ENCODE results near the gene PKIB. TPM values are rescaled to one million over a fixed set of nuclear protein-coding genes. Genes with fewer than 3 reads are reported as not detected.
"Not testable (repeated sequence)": the region's sequence is repeated elsewhere in the genome, so short reads cannot be mapped to it uniquely, and the experiment has no call there.

Gene PKIB
- total RNA-seq, 1 experiment from 2014 or later = 29.1 TPM

GRCh38 chr6:122710908-122711635 lies 100.9 kb downstream of the PKIB start:
- no peak for DNase-seq (ENCODE audit: low read depth)

DNA sequence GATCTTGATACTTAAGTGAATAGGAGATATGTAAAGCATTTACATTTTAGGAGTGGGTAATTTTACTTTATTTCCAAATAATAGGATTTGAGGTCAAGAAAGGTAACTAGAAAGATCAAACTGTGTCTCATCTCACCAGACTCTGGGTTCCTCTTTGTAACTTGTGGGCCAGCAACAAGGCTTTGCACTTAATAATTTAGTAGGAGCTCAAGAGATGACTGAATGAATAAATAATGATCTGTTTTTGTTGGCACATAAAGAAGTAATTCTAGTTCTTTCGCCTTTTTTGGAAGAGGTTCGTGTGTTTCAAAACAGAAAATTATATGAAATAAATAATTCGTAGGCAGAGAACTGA lies 101.9 kb downstream of the PKIB start:
- no peak for DNase-seq (ENCODE audit: low read depth)

DNA sequence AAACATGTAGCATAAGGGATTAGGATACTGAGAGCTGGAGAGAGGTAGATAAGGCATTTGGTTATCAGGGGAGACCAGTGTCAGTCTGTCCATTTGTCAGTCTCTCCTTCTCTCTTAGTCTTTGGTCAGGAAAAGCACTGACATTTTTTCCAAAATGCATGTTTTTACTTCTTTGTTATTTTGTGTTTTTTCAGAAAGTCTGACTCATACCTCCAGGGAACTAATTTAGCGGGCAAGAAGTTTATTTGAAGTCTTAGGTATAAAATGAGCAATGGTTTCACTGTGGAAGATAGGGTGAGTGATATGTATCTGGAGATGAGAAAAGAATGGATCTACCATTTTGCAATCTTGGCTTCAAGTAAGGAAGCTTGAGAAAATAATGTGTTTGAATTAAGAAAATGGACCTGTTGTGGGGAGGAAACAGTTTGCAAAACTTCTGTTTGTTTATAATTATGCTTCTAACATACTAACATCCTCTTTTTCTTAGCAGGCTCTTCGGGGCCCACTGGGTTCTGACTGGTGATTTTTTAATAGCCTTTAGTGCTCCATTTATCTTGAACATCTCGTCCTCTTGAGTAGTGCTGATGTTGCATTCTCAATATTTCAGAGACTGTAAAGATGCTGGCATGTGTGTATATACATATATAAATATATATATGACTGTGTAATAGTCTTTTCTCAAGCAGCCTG lies 102.4 kb downstream of the PKIB start:
- DNase-seq (ENCODE audit: low read depth) = no peak

DNA sequence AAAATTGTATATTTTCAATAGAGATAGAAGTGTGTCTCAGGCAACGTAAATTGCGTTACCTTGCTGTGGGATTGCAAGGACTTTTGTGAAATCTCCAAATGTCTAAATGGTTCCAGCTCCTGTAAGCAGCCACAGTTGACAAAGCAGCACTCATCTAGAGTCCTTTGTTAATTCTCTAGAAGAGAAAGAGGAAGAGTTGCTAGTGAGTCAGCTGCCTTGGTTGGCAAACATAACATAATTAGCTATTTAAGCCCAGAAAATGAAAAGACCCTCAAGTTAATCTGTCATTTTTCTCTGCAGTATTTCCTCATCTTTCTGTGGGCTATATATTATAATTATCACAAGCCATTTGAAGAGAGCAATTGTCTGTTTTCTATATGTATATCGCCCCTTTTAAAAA lies 102.9 kb downstream of the PKIB start:
- no peak for DNase-seq (ENCODE audit: low read depth)

- no peak for DNase-seq (ENCODE audit: low read depth)
Measured at GRCh38 chr6:122714059-122714458, 103.9 kb downstream of the PKIB start.

DNA sequence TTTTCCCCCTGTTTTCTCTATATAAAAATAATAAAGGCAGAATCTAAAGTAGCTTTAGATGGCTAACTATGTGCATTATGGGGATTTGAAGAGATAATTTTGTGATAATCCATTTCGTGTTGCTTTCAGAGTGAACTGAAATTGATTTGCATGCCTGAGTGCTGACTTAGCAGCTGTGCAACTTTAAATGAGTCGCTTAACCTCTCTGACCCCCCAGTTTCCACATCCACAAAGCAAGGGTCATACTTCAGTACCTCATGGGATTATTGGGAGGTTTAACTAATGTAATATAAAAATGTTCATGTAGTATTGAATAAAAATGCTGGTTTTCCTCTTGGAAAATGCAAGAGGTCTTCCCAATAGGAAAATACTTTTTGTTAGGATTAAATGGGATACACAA lies 105.5 kb downstream of the PKIB start:
- DNase-seq (ENCODE audit: low read depth) = no peak

- DNase-seq (ENCODE audit: low read depth) = no peak
Measured at GRCh38 chr6:122717350-122717749, 107.1 kb downstream of the PKIB start.

GRCh38 chr6:122718616-122719015 lies 108.4 kb downstream of the PKIB start:
- no peak for DNase-seq (ENCODE audit: low read depth)

- no peak for DNase-seq (ENCODE audit: low read depth)
Measured at GRCh38 chr6:122719176-122719575, 109.0 kb downstream of the PKIB start.

DNA sequence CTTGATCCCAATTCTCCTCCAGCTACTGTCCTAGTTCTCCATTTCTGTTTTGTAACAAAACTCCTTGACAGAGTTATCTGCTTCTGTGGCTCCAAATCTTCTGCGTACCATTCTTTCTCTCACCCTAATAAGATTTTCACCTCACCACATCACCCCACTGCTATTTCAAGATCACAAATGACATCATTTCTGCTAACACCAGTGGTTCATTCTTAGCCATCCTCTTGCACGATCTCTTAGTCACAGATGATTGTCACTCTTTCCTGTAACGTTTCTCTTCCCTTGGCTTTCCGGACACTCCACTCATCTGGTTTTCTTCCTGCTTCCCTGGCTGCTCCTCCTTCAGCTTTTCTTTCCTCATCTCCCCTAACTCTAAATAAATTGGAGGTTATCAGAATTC lies 112.5 kb downstream of the PKIB start:
- peak; percentile 16 for DNase-seq (ENCODE audit: low read depth)

GRCh38 chr6:122726649-122727048 lies 116.4 kb downstream of the PKIB start:
- DNase-seq (ENCODE audit: low read depth) = peak; percentile 14

DNA sequence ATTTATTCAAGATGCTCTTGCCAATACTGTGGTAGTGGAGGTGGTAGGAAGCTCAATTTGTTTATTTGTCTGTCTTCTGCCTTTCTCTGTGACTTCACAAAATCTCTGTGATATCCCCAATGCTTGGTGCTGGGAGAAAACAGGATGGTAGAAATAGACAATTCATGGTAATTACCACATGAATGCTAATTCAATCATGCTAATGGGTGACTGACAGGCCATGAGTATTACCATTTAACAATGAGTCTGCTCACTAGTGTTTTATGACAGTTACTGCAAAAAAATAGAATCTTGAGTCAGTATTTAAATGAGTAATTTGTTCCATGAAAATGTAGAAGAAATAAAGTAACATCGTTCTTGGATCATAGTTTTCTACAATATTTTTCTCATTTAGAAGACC lies 117.0 kb downstream of the PKIB start:
- no peak for DNase-seq (ENCODE audit: low read depth)

DNA sequence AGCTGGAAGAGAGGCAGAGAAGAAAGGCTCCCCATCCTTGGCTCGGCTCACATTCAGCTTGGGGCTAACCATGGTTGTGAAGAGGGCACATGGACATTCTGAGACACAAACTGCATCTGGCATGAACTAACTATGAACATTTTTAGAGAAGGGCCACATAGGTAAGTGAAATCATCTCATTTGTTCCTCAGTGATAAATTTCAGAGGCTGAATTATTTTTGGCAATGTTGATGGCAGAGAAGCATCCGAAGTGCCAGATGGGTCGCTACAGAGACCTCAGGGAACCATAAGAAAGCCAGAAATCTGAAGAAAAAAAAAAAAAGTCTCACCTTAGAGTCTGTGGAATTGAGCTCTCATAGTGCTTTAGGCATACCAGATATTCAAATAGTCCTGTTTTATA lies 120.1 kb downstream of the PKIB start:
- DNase-seq (ENCODE audit: low read depth) = no peak

DNA sequence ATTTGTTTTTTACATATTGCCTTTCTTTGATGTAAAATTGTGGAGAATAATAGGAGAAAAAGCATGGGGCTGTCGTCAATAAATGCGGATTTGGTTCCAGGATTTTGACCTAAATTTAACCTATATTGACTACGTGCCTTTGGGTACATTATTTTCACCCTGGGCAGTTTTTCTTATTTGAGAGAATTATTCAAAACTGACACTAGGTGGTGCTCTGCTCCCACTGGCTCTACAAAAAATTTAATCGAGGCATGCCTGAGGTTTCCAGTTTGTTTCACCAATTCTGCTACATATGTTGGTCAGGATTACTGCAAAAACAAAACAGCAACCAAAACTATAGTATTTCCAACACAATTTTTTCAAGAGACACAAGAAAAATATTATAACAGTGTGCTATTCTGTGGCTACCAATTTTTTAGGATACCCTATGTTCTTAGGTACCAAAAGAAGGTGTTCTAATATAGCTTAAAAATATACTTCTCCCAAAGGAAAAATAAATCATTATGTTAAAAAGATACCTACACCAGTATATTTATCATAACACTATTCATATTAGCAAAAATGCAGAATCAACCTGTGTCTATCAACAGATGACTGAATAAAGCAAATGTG lies 120.7 kb downstream of the PKIB start:
- peak; percentile 17 for DNase-seq (ENCODE audit: low read depth)

- no peak for DNase-seq (ENCODE audit: low read depth)
Measured at GRCh38 chr6:122733259-122733658, 123.1 kb downstream of the PKIB start.

DNA sequence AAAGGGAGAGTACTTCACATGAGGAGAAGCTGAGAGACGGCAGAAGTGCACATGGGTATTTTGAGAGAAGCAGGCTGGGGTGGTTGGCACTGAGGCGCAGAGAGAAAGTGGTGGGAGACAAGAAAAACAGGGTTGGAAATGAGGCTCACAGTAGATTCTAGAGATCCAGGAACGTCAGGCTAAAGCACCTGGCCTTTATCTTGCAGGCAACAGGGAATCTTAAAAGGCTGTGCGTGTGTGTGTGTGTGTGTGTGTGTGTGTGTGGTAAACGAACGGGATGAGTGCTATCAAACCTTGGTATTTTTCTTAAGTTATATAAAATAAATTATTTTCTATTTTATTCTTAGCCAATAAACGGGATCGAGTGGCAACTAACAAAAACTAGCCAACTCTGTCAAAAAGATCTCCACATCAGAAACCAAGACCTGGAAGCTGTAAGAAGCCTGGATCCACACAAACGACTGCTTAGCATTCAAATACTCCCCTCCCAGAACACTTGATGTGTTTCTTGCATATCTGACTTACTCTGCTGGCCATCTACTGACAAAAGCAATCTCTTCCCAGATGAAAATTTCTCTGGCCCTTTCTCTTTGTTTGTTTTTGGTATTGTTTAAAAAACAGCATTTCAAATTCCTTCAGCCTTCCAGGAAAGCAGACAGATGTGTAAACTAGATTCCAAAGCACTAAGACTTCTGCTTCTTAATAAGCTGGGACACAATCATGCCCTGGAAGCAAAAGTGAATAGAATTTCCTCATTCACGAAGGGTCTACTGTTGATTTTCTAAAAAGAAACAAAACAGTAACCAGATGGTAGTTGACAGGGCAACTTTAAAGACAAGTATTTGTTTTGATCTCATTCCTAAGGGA lies 124.6 kb downstream of the PKIB start:
- no peak for DNase-seq (ENCODE audit: low read depth)

DNA sequence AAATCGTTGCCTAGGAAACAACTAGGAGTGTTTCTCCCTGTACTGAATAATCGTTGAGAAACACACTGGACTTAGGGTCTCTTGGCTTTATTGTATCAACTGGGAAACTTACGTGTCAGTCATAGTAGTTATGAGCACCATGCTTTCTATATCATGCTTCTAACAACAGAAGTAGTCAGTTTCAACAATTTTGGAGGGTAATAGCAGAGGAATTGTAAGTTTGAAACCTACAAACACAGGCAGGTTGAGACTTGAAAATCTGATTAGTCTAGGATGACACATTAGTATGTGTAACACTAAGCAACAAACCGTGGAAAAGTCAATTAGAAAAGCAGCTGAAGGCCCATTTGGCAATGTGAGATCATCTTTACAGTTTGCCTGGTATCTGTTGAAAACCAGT lies 125.4 kb downstream of the PKIB start:
- no peak for DNase-seq (ENCODE audit: low read depth)

- no peak for DNase-seq (ENCODE audit: low read depth)
Measured at GRCh38 chr6:122736163-122736562, 126.0 kb downstream of the PKIB start.

- DNase-seq (ENCODE audit: low read depth) = no peak
Measured at GRCh38 chr6:122736616-122737015, 126.4 kb downstream of the PKIB start.

DNA sequence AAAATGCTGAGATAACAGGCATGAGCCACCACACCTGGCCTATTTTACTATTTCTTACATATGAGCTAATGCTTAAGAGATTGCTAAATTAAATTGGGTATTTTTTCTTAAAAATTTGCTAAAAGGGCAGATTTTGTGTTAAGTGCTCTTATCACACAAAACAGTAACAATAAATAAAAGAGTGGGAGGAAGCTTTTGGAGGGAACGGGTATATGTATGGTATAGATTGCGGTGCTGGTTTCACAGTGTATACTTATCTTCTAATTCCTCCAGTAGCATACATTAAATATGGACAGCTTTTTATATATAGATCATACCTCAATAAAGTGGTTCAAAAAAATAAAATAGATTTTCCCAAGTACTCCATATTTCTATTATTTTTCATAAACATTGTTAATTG lies 129.9 kb downstream of the PKIB start:
- DNase-seq (ENCODE audit: low read depth) = no peak

DNA sequence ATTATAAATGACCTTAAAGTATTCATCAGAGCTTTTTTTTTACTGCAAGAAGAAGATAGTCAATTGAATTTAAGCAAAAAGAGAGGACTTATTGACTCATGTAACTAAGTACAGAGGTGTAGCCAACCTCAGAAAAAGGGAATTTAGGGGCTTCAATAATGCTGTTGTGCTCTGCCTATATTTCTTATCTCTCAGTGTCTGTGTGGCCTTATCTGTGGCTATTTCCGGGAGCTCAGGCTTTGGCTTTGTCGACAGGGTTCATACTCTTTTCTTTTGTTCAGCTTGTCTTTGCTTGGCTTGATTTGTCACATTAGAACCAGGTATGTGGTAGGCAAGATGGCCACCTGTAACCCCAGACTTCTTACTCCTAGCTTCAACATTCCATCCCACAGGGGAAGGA lies 130.7 kb downstream of the PKIB start:
- no peak for DNase-seq (ENCODE audit: low read depth)

- DNase-seq (ENCODE audit: low read depth) = not testable (repeated sequence)
Measured at GRCh38 chr6:122744247-122744646, 134.0 kb downstream of the PKIB start.
